Spinal cord (tissue), 10 donors: Measurements from ENCODE around the gene OR2A42. TPM values are rescaled to one million over a fixed set of nuclear protein-coding genes. Genes with fewer than 3 reads are reported as not detected.
"Not testable (repeated sequence)": the region's sequence is repeated elsewhere in the genome, so short reads cannot be mapped to it uniquely, and the experiment has no call there.

ENCODE experiments used
- DNase-seq, 6 donors: peaks; one replicate each; pipeline versions ENCODE4 v3.0.0 to v3.0.0-alpha.2; 2013 to 2015; ENCODE audit warnings: low spot score in 6 of 6, low read depth in 4 of 6
- H3K27ac ChIP-seq: one replicate; pipeline ENCODE4 v1.5.1; 2013; ENCODE audit warnings: low read depth, low read length, control low read depth
- H3K27me3 ChIP-seq: one replicate; pipeline ENCODE4 v1.6.1; 2013; ENCODE audit warnings: low read length; ENCODE audit not compliant: control insufficient read depth, insufficient read depth
- H3K36me3 ChIP-seq: one replicate; pipeline ENCODE4 v1.6.1; 2013; ENCODE audit warnings: low read length; ENCODE audit not compliant: control insufficient read depth, insufficient read depth
- H3K4me1 ChIP-seq: one replicate; pipeline ENCODE4 v1.6.1; 2013; ENCODE audit warnings: low read length; ENCODE audit not compliant: control insufficient read depth, insufficient read depth
- H3K4me3 ChIP-seq: one replicate; pipeline ENCODE4 v1.5.1; 2013; ENCODE audit warnings: low read depth, low read length, control low read depth
- H3K9me3 ChIP-seq: one replicate; pipeline ENCODE4 v1.6.1; 2013; ENCODE audit warnings: low read length; ENCODE audit not compliant: control insufficient read depth, insufficient read depth
- WGBS: methylation state at CpG from one replicate; pipeline ENCODE4 v1.1.5; 2013; ENCODE audit warnings: missing lambda C conversion rate; ENCODE audit not compliant: insufficient coverage; 5-methylcytosine and 5-hydroxymethylcytosine counted together
- polyA plus RNA-seq, 2 donors: library from polyadenylated mRNA; unstranded; fragments of 120-200 nt; gene quantifications; one replicate each; pipeline ENCODE4 v1.2.1, GENCODE V29; 2013; ENCODE audit not compliant: insufficient read length in 2 of 2
- total RNA-seq, 2 donors: library from RNA; depleted of rRNA in 1 of 2; stranded (reverse); fragments of 120-200 nt in 1 of 2; fragments of >200 nt in 1 of 2; gene quantifications; one replicate each; pipeline versions ENCODE4 v1.2.3 to v1.2.4, GENCODE V29; 2013 to 2014
- donor health status: healthy.

Gene OR2A42
- total and polyA plus RNA-seq, 4 donors = 0.06 to 0.45 (median 0.11) TPM

DNA sequence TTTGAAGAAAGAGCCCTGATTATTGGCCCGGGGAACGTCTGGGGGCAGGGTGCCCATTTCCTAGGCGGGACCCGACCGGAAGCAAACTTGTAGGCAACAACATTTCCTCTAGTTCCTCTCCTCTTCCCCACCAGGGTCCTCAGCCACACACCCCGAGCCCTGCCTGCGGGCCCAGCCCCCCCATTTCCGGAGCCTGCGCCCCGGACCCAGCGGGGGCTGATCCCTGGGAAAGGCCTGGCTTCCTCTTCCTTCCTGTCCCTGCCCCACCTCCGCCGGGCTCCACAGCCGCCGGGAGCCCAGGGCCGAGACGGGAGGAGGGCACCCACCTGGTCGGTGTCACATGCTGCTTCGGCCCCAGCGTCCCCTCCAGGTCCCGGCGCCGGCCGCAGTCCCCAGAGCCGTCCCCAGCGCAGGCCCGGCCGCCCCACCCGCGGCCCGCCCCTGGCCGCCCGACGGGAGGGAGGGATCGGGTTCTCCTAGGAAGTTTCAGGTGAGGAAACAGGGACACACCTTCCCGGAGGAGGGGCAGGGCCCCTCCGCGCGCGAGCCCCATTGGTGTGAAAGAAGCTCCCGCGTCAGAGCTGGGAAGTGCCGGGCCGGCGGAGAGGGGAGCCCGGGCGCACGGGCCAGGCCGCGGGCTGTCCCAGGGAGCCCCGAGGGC lies 44.1 kb downstream of the OR2A42 start, which contains the start of gene ARHGEF35:
ARHGEF35 (minus strand) TSS at position 622 of the 661 bp plus-strand sequence. CDS start 7,450 bp downstream, outside the sequence.
- not testable (repeated sequence) for H3K9me3 ChIP-seq, H3K27me3 ChIP-seq, H3K27ac ChIP-seq, H3K4me1 ChIP-seq, H3K36me3 ChIP-seq, DNase-seq, H3K4me3 ChIP-seq
- no CpG with 5 or more reads among the region's 51 CpGs for WGBS

DNA sequence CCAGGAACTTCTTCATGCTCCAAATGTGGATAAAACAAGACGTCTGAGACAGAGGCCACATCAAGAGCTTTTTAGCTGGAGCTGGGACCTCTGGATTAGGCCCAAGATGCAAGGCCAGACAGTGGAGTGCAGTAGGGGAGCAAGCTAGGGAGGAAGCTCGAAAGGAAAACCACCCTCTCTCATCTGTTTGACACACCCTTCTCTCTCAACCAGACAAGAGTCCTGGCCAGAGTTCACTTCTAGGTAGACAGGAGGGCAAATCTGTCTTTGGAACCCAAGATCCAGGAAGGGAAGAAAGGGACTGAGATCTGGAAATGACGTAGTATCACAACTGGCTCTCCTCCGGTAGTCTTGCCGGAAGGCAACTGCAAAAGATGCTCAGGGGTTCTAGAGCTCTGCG lies 45.0 kb downstream of the OR2A42 start:
- H3K27me3 ChIP-seq, H3K36me3 ChIP-seq, H3K4me3 ChIP-seq, DNase-seq, H3K27ac ChIP-seq, H3K4me1 ChIP-seq, H3K9me3 ChIP-seq: not testable (repeated sequence)
- WGBS = no CpG with 5 or more reads among the region's 6 CpGs

DNA sequence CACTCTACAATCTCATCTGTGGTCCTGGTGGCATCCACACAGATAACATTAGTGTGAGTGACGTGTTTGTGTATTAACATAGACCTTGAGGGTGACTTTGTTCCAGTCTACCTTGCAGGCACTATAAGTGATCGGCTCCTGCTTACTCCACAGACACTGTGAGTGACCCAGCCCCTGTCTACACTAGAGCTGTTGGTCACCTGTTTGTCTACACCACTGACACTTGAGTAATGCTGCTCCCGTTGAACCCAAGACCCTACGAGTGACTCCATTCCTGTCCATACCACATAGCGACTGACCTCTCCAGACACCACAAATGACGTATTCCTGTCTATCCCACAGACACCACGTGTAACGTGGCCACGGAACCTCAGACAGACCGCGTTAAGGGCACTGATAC lies 45.6 kb downstream of the OR2A42 start:
- not testable (repeated sequence) for H3K36me3 ChIP-seq, DNase-seq, H3K27me3 ChIP-seq, H3K9me3 ChIP-seq, H3K4me1 ChIP-seq, H3K27ac ChIP-seq, H3K4me3 ChIP-seq
- WGBS = no CpG with 5 or more reads among the region's 11 CpGs

DNA sequence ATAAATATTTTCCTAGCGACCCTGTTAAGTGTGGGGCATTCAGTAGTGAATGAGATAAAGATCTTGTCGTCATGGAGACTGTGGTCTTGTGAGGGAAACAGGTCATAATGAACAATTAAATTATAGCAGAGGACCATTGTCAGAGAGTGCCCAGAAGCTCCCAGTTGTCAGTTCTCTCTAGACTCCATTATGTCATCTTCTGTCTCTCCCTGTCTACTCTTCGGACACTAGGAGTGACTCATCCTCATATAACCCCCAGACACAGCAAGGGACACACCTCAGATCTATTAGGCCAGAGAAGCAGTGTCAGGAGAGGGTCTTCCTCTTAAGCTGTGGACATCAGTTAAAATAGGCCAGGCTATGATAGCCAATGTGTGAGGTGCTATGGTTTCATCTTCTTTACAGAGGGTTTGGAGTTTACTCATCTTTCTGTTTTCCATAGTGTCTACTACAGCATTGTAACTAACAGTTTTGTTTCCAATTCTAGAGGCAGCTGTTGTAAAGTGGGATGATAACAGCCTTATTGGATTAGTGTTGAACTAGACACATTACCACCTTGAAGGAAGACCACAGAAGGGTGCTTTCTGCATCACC lies 50.7 kb downstream of the OR2A42 start:
- H3K27ac ChIP-seq, H3K36me3 ChIP-seq, H3K4me1 ChIP-seq, DNase-seq, H3K27me3 ChIP-seq, H3K4me3 ChIP-seq, H3K9me3 ChIP-seq: not testable (repeated sequence)
- WGBS = no CpG with 5 or more reads among the region's 3 CpGs

DNA sequence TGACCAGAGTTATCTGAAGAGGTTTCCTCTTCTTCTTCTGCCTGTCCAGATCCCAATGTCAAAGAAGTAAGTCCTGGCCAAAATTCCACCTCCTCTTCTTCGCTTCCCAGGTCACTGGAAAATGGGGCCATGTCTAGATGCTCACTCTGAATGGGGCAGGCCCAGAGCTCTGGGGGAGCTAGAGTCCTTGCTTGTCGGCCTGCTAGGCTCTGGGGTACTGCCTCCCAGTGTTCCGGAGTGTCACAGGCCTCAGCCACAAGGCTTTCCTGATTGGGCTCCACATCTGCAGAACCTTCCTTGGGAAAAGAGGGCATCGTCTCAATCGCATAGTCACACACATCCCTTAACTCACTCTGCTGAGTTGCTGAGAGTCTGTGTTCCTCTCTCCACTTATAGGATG lies 51.6 kb downstream of the OR2A42 start:
- H3K27ac ChIP-seq, H3K9me3 ChIP-seq, H3K27me3 ChIP-seq, H3K4me3 ChIP-seq, H3K36me3 ChIP-seq, DNase-seq, H3K4me1 ChIP-seq: not testable (repeated sequence)
- no CpG with 5 or more reads among the region's 5 CpGs for WGBS

DNA sequence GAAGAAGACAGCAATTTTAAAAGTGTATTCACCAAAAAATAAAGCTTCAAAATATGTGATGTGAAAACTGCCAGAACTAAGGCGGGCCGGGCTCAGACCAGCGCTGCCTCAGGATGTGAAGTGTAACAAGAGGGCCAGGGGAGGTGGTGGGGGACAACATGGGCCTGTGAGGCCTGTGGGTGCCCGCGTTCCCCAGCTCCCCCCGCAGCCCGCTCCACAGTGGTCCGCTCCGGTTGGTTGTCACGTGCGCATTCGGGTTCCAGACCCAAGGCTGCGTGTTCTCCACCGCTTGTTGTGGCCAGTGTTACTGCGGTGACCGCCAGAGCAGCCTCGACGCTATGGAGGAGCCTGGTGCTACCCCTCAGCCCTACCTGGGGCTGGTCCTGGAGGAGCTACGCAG lies 56.2 kb downstream of the OR2A42 start, which contains the start of gene CTAGE4:
CTAGE4 (plus strand) TSS at position 301 of the 400 bp plus-strand sequence; CDS start at position 339, 38 bp downstream.
- H3K27ac ChIP-seq, DNase-seq, H3K36me3 ChIP-seq, H3K27me3 ChIP-seq, H3K4me1 ChIP-seq, H3K9me3 ChIP-seq, H3K4me3 ChIP-seq: not testable (repeated sequence)
- WGBS = no CpG with 5 or more reads among the region's 19 CpGs

DNA sequence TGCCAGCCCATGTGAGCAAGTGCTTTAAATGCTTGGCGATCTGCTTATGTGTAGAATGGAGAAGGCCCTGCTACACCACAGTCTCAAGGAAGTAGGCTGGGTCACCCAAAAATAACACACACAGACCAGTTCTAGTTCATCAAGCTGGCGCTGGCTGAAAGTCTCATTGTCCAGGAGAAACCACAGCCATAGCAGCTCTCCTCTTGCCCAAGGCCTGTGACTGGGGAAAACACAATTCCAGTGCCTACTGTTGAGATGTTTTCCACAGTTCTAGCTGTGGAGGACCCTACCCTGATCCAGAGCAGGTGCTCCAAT lies 60.3 kb downstream of the OR2A42 start:
- not testable (repeated sequence) for H3K36me3 ChIP-seq, H3K27me3 ChIP-seq, DNase-seq, H3K9me3 ChIP-seq, H3K27ac ChIP-seq, H3K4me3 ChIP-seq, H3K4me1 ChIP-seq
- no CpG with 5 or more reads among the region's 2 CpGs for WGBS

DNA sequence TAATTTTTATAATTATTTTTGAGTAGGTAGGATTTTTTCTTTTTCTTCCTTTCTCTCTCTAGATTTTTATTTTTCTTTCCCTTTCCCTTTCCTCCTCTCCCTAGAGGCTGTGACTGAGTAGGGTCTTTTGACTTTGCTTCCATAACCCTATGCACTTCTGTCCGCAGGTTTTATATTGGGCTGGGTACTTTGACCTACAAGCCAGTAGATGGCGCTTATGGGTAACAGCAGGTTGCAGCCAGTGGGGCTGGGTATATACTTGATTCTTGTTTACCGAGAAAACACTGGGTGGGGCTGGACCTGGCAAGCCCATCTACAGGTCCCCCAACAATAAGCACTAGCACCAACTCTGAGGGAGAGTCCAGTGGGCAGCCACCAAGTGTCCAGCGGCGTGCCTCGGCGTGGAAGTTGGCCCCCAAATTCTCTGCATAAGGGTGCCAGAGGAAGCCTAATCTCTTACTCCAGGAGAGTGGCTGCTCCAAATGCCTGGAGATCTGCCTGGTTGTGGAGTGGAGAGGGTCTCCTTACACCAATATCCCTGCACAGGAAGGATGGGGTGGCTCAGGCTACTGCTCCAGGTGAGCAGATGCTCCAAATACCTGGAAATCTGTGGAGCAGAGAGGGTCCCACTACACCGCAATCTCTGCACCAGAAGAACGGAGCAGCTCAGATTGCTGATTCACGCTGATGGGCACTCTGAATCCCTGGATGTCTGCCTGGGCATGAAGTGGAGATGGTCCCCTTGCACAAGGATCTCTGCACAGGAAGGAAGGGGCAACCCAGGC lies 60.8 kb downstream of the OR2A42 start:
- not testable (repeated sequence) for DNase-seq, H3K4me1 ChIP-seq, H3K4me3 ChIP-seq, H3K9me3 ChIP-seq, H3K36me3 ChIP-seq, H3K27me3 ChIP-seq, H3K27ac ChIP-seq
- WGBS = no CpG with 5 or more reads among the region's 10 CpGs
